Stimulated activated naive B cell treated with anti-CD40 and anti-IgM and Interleukin-4, amounts not matched to agents 10 μg/mL and 1 μg/mL and 100 μg/mL, for 72 hours (primary cell): ENCODE results near the gene PSMA3.

Experiments used
- ATAC-seq, 2 donors: fragments of 150-1000 bp; cut with Tn5 transposase; replicated peaks; 2 replicates each; pipeline ENCODE4 v1.10.0; 2021; ENCODE audit warnings: moderate library complexity in 1 of 2
- DNase-seq: peaks from one replicate; pipeline ENCODE4 v3.0.0; 2021
- H3K27ac Mint-ChIP-seq: one replicate; pipeline ENCODE4 v1.8.0; 2022; ENCODE audit warnings: mild to moderate bottlenecking, mixed read lengths
- H3K27me3 Mint-ChIP-seq, 2 donors: one replicate each; pipeline ENCODE4 v1.8.0; 2022; ENCODE audit warnings: mixed read lengths in 2 of 2
- H3K36me3 Mint-ChIP-seq, 2 donors: one replicate each; pipeline ENCODE4 v1.8.0; 2022; ENCODE audit warnings: mixed read lengths in 2 of 2, mild to moderate bottlenecking in 1 of 2
- H3K4me1 Mint-ChIP-seq, 2 donors: one replicate each; pipeline ENCODE4 v1.8.0; 2022; ENCODE audit warnings: mixed read lengths in 2 of 2, mild to moderate bottlenecking in 1 of 2
- H3K4me3 Mint-ChIP-seq, 2 donors: one replicate each; pipeline ENCODE4 v1.8.0; 2022; ENCODE audit warnings: mild to moderate bottlenecking in 2 of 2, mixed read lengths in 2 of 2, moderate library complexity in 1 of 2
- H3K9me3 Mint-ChIP-seq, 2 donors: one replicate each; pipeline ENCODE4 v1.8.0; 2022; ENCODE audit warnings: mixed read lengths in 2 of 2, mild to moderate bottlenecking in 1 of 2

PSMA3 gene

GRCh38 chr14:58281969-58282368 lies 37.3 kb downstream of the PSMA3 start:
- Mint-ChIP-seq H3K36me3 (peaks cover 34 to 54% of the 10 kb centered on the region in 2 donors), H3K27ac (peak overlapping the region; percentile 96), H3K4me3 (peak overlapping the region; percentile 6 to 43), H3K9me3 (peaks cover 0 to 1% of the 10 kb centered on the region in 2 donors), H3K4me1 (peaks cover 23 to 59% of the 10 kb centered on the region in 2 donors), H3K27me3 (no peaks in the 10 kb centered on the region)
- DNase-seq = no peak
- no peak for ATAC-seq

- ATAC-seq = no peak
- Mint-ChIP-seq H3K27me3 (no peaks in the 10 kb centered on the region), H3K4me3 (no peak overlapping the region), H3K9me3 (peaks cover 0 to 1% of the 10 kb centered on the region in 2 donors), H3K27ac (no peak overlapping the region), H3K36me3 (peaks cover 38 to 56% of the 10 kb centered on the region in 2 donors), H3K4me1 (peaks cover 26 to 59% of the 10 kb centered on the region in 2 donors)
- no peak for DNase-seq
These were observed 38.4 kb downstream of the PSMA3 start for GRCh38 chr14:58282925-58283593.

GRCh38 chr14:58283730-58284129 lies 39.1 kb downstream of the PSMA3 start:
- H3K27ac Mint-ChIP-seq = no peak overlapping the region

GRCh38 chr14:58285132-58285531 lies 40.5 kb downstream of the PSMA3 start:
- Mint-ChIP-seq H3K27me3 (no peaks in the 10 kb centered on the region), H3K27ac (no peak overlapping the region), H3K4me3 (no peak overlapping the region), H3K36me3 (peaks cover 35 to 55% of the 10 kb centered on the region in 2 donors), H3K9me3 (peaks cover 0 to under 1% of the 10 kb centered on the region in 2 donors), H3K4me1 (peaks cover 34 to 55% of the 10 kb centered on the region in 2 donors)
- DNase-seq (no peak), ATAC-seq (no peak)

More at GRCh38 chr14:58283730-58284129, 39.1 kb downstream of the PSMA3 start:
- Mint-ChIP-seq H3K9me3 (peaks cover 0 to 1% of the 10 kb centered on the region in 2 donors), H3K27me3 (no peaks in the 10 kb centered on the region), H3K4me1 (peaks cover 28 to 57% of the 10 kb centered on the region in 2 donors), H3K4me3 (no peak overlapping the region), H3K36me3 (peaks cover 40 to 55% of the 10 kb centered on the region in 2 donors)
- ATAC-seq (no peak), DNase-seq (no peak)

GRCh38 chr14:58287607-58288042 lies 43.0 kb downstream of the PSMA3 start:
- Mint-ChIP-seq H3K27ac (peak overlapping the region; percentile 56), H3K9me3 (no peaks in the 10 kb centered on the region), H3K4me3 (no peak overlapping the region), H3K36me3 (peaks cover 35 to 53% of the 10 kb centered on the region in 2 donors), H3K27me3 (no peaks in the 10 kb centered on the region), H3K4me1 (peaks cover 26 to 44% of the 10 kb centered on the region in 2 donors)
- ATAC-seq (no peak), DNase-seq (no peak)

- Mint-ChIP-seq H3K9me3 (no peaks in the 10 kb centered on the region), H3K27ac (peak overlapping the region; percentile 56), H3K27me3 (no peaks in the 10 kb centered on the region), H3K4me3 (no peak overlapping the region), H3K4me1 (peaks cover 24 to 40% of the 10 kb centered on the region in 2 donors), H3K36me3 (peaks cover 33 to 54% of the 10 kb centered on the region in 2 donors)
- ATAC-seq (no peak), DNase-seq (no peak)
These were observed 43.6 kb downstream of the PSMA3 start for GRCh38 chr14:58288106-58288792.

- DNase-seq (no peak), ATAC-seq (no peak)
- H3K27me3 Mint-ChIP-seq = no peaks in the 10 kb centered on the region
- peaks cover 26 to 44% of the 10 kb centered on the region in 2 donors for H3K4me1 Mint-ChIP-seq
- no peak overlapping the region for H3K27ac Mint-ChIP-seq
- no peak overlapping the region for H3K4me3 Mint-ChIP-seq
- H3K36me3 Mint-ChIP-seq = peaks cover 34 to 58% of the 10 kb centered on the region in 2 donors
- no peaks in the 10 kb centered on the region for H3K9me3 Mint-ChIP-seq
These were observed 47.0 kb downstream of the PSMA3 start for GRCh38 chr14:58291646-58292045.

- no peak for DNase-seq
- Mint-ChIP-seq H3K36me3 (peaks cover 34 to 58% of the 10 kb centered on the region in 2 donors), H3K27ac (no peak overlapping the region), H3K4me3 (no peak overlapping the region), H3K9me3 (no peaks in the 10 kb centered on the region), H3K4me1 (peaks cover 26 to 44% of the 10 kb centered on the region in 2 donors), H3K27me3 (no peaks in the 10 kb centered on the region)
- no peak for ATAC-seq
These were observed 47.5 kb downstream of the PSMA3 start for GRCh38 chr14:58292187-58292586.

GRCh38 chr14:58294201-58294600 lies 49.6 kb downstream of the PSMA3 start:
- Mint-ChIP-seq H3K27ac (no peak overlapping the region), H3K4me3 (no peak overlapping the region), H3K36me3 (peaks cover 25 to 45% of the 10 kb centered on the region in 2 donors), H3K4me1 (peaks cover 20 to 33% of the 10 kb centered on the region in 2 donors), H3K27me3 (no peaks in the 10 kb centered on the region), H3K9me3 (no peaks in the 10 kb centered on the region)
- DNase-seq (no peak), ATAC-seq (no peak)

GRCh38 chr14:58296726-58297125 lies 52.1 kb downstream of the PSMA3 start:
- Mint-ChIP-seq H3K27ac (no peak overlapping the region), H3K4me3 (no peak overlapping the region), H3K36me3 (peaks cover 20 to 34% of the 10 kb centered on the region in 2 donors), H3K4me1 (peaks cover 14 to 17% of the 10 kb centered on the region in 2 donors), H3K9me3 (no peaks in the 10 kb centered on the region), H3K27me3 (no peaks in the 10 kb centered on the region)
- no peak for ATAC-seq
- no peak for DNase-seq

GRCh38 chr14:58297412-58297761 lies 52.7 kb downstream of the PSMA3 start:
- no peak for DNase-seq
- no peak overlapping the region for H3K27ac Mint-ChIP-seq
- H3K4me3 Mint-ChIP-seq = no peak overlapping the region
- H3K27me3 Mint-ChIP-seq = no peaks in the 10 kb centered on the region
- no peak for ATAC-seq
- H3K36me3 Mint-ChIP-seq = peaks cover 24 to 36% of the 10 kb centered on the region in 2 donors
- H3K9me3 Mint-ChIP-seq = no peaks in the 10 kb centered on the region
- peaks cover 14 to 17% of the 10 kb centered on the region in 2 donors for H3K4me1 Mint-ChIP-seq

- Mint-ChIP-seq H3K27ac (no peak overlapping the region), H3K4me3 (no peak overlapping the region), H3K9me3 (no peaks in the 10 kb centered on the region), H3K4me1 (peaks cover 10 to 13% of the 10 kb centered on the region in 2 donors), H3K27me3 (no peaks in the 10 kb centered on the region), H3K36me3 (peaks cover 23 to 31% of the 10 kb centered on the region in 2 donors)
- DNase-seq = peak; percentile 97
- peak; percentile 85 to 87 for ATAC-seq
These were observed 53.3 kb downstream of the PSMA3 start for GRCh38 chr14:58297762-58298476.

- no peak within 1 kb of the TSS for H3K4me3 Mint-ChIP-seq
- ATAC-seq = peak; percentile 35
- H3K27ac Mint-ChIP-seq = no peak within 1 kb of the TSS
- no peaks in the 10 kb centered on the region for H3K27me3 Mint-ChIP-seq
- H3K36me3 Mint-ChIP-seq = peaks cover 26 to 29% of the 10 kb centered on the region in 2 donors
- no peaks in the 10 kb centered on the region for H3K9me3 Mint-ChIP-seq
- DNase-seq = peak; percentile 50
- H3K4me1 Mint-ChIP-seq = peaks cover 10 to 13% of the 10 kb centered on the region in 2 donors
These were observed 54.1 kb downstream of the PSMA3 start, which contains the start of gene ARID4A for GRCh38 chr14:58298477-58299400. ARID4A (plus strand) TSS chr14:58298555; CDS start chr14:58299855, 1,300 bp downstream.
